H1 (cell line): Measurements from ENCODE around the gene GHRHR. TPM values are rescaled to one million over a fixed set of nuclear protein-coding genes. Genes with fewer than 3 reads are reported as not detected.

Experiments
- CTCF ChIA-PET: fragments of 300-600 bp; sonication (Branson Sonifier 250); formaldehyde crosslinking; loops from one replicate; lab custom pipeline; 2021; ENCODE audit not compliant: partially characterized antibody; lab: Charles Lee
- POLR2A ChIA-PET: fragments of 300-600 bp; sonication (Branson Sonifier 250); formaldehyde crosslinking; loops from one replicate; lab custom pipeline; 2021; ENCODE audit warnings: inconsistent platforms; ENCODE audit not compliant: partially characterized antibody; lab: Charles Lee
- DNase-seq, 2 experiments: peaks; one replicate each; pipeline versions ENCODE4 v3.0.0 to v3.0.0-alpha.2; 2010 to 2022; ENCODE audit warnings: low spot score in 2 of 2, low read depth in 1 of 2, mixed read lengths in 1 of 2
- FAIRE-seq: peaks from 2 replicates; lab custom pipeline; 2011; peaks lifted over from hg19 to GRCh38; lab: Jason Lieb, UNC
- H2AFZ ChIP-seq: 2 replicates; pipeline ENCODE4 v1.8.1; 2012; ENCODE audit warnings: low read length, inconsistent platforms
- H2AK5ac ChIP-seq: 2 replicates; pipeline ENCODE4 v1.6.1; 2013; ENCODE audit warnings: low read depth, low read length
- H2BK120ac ChIP-seq: replicated peaks from 2 replicates; pipeline ENCODE3; 2013; ENCODE audit warnings: low read depth, low read length, inconsistent platforms
- H2BK12ac ChIP-seq: 2 replicates; pipeline ENCODE4 v1.6.1; 2013; ENCODE audit warnings: low read depth, low read length
- H2BK15ac ChIP-seq: 2 replicates; pipeline ENCODE4 v1.6.1; 2013; ENCODE audit warnings: low read length
- H2BK20ac ChIP-seq: 2 replicates; pipeline ENCODE4 v1.6.1; 2013; ENCODE audit warnings: low read length
- H2BK5ac ChIP-seq: 2 replicates; pipeline ENCODE4 v1.6.1; 2013; ENCODE audit warnings: low read depth, low read length
- H3K14ac ChIP-seq: 2 replicates; pipeline ENCODE4 v1.6.1; 2013; ENCODE audit warnings: inconsistent platforms; ENCODE audit not compliant: insufficient read length
- H3K18ac ChIP-seq: 2 replicates; pipeline ENCODE4 v1.6.1; 2013; ENCODE audit warnings: low read length; ENCODE audit errors: extremely low read depth
- H3K23ac ChIP-seq: 2 replicates; pipeline ENCODE4 v1.6.1; 2013; ENCODE audit warnings: inconsistent platforms; ENCODE audit not compliant: insufficient read length
- H3K23me2 ChIP-seq: 2 replicates; pipeline ENCODE4 v1.6.1; 2013; ENCODE audit warnings: low read depth, low read length
- H3K27ac ChIP-seq: 2 replicates; pipeline ENCODE4 v1.6.1; 2011; ENCODE audit warnings: low read depth, low read length, inconsistent platforms
- H3K27me3 ChIP-seq, 4 experiments: replicated peaks in 1 of 4; 1 replicate in 1 of 4; 2 replicates in 3 of 4; pipeline versions ENCODE4 v1.6.1 to v1.8.1; 2011 to 2013; ENCODE audit warnings: low read length in 3 of 4, mild to moderate bottlenecking in 3 of 4, inconsistent platforms in 2 of 4, mixed read lengths in 2 of 4, moderate library complexity in 1 of 4; ENCODE audit not compliant: control insufficient read depth in 3 of 4, insufficient read depth in 3 of 4; ENCODE audit errors: extremely low read depth in 1 of 4
- H3K36me3 ChIP-seq, 4 experiments: 2 replicates each; pipeline versions ENCODE4 v1.6.1 to v1.8.1; 2011 to 2013; ENCODE audit warnings: mild to moderate bottlenecking in 4 of 4, low read length in 3 of 4, moderate library complexity in 2 of 4, control low read depth in 1 of 4, inconsistent platforms in 1 of 4; ENCODE audit not compliant: insufficient read depth in 4 of 4, control insufficient read depth in 2 of 4
- H3K4ac ChIP-seq: replicated peaks from 2 replicates; pipeline ENCODE3; 2013; ENCODE audit warnings: low read length, low read depth, mixed read lengths, inconsistent platforms; ENCODE audit not compliant: insufficient read length
- H3K4me1 ChIP-seq, 4 experiments: replicated peaks in 1 of 4; 1 replicate in 1 of 4; 2 replicates in 3 of 4; pipeline versions ENCODE4 v1.6.1 to v1.8.1; 2011 to 2013; ENCODE audit warnings: low read length in 3 of 4, inconsistent platforms in 2 of 4, mixed read lengths in 1 of 4; ENCODE audit not compliant: insufficient read depth in 4 of 4, control insufficient read depth in 3 of 4
- H3K4me2 ChIP-seq, 2 experiments: 2 replicates each; pipeline versions ENCODE4 v1.6.1 to v1.8.1; 2011 to 2013; ENCODE audit warnings: low read depth in 2 of 2, low read length in 2 of 2, control low read depth in 1 of 2, inconsistent platforms in 1 of 2, mild to moderate bottlenecking in 1 of 2; ENCODE audit not compliant: insufficient read depth in 1 of 2
- H3K4me3 ChIP-seq, 4 experiments: fragments of 200-600, 300-600 bp in 1 of 4; sonication (generic), shearing (Covaris generic), sonication (Bioruptor Twin) in 1 of 4; 2 replicates each; pipeline versions ENCODE4 v1.5.1 to v1.8.1; 2011 to 2016; ENCODE audit warnings: low read length in 4 of 4, low read depth in 3 of 4, control low read depth in 2 of 4, inconsistent platforms in 2 of 4, mild to moderate bottlenecking in 2 of 4, mixed read lengths in 1 of 4, moderate library complexity in 1 of 4; ENCODE audit not compliant: insufficient read depth in 2 of 4; ENCODE audit errors: extremely low read depth in 1 of 4
- H3K56ac ChIP-seq: replicated peaks from 2 replicates; pipeline ENCODE3; 2013; ENCODE audit warnings: low read depth, mild to moderate bottlenecking, mixed read lengths, low read length, inconsistent platforms; ENCODE audit not compliant: insufficient read length
- H3K79me1 ChIP-seq: 2 replicates; pipeline ENCODE4 v1.6.1; 2013; ENCODE audit warnings: low read depth, low read length, control low read depth
- H3K79me2 ChIP-seq, 2 experiments: 2 replicates each; pipeline versions ENCODE4 v1.6.1 to v1.8.1; 2012 to 2013; ENCODE audit warnings: low read length in 2 of 2, mild to moderate bottlenecking in 2 of 2, inconsistent platforms in 1 of 2; ENCODE audit not compliant: insufficient read depth in 2 of 2, control insufficient read depth in 1 of 2
- H3K9ac ChIP-seq, 4 experiments: replicated peaks in 1 of 4; 1 replicate in 1 of 4; 2 replicates in 3 of 4; pipeline versions ENCODE4 v1.6.1 to v1.8.1; 2011 to 2013; ENCODE audit warnings: low read depth in 3 of 4, low read length in 3 of 4, control low read depth in 2 of 4, mild to moderate bottlenecking in 2 of 4, moderate library complexity in 2 of 4, inconsistent platforms in 1 of 4; ENCODE audit errors: extremely low read depth in 1 of 4
- H3K9me3 ChIP-seq, 2 experiments: 2 replicates each; pipeline versions ENCODE4 v1.6.1 to v1.8.1; 2012 to 2013; ENCODE audit warnings: mild to moderate bottlenecking in 2 of 2, moderate library complexity in 2 of 2, control low read depth in 1 of 2, inconsistent platforms in 1 of 2, low read depth in 1 of 2, low read length in 1 of 2, mixed read lengths in 1 of 2; ENCODE audit not compliant: insufficient read depth in 2 of 2
- H4K20me1 ChIP-seq, 2 experiments: replicated peaks in 1 of 2; 2 replicates each; pipeline versions ENCODE3 to v1.8.1; 2011 to 2013; ENCODE audit warnings: inconsistent platforms in 2 of 2, low read length in 2 of 2, mild to moderate bottlenecking in 1 of 2; ENCODE audit not compliant: insufficient read depth in 2 of 2, control insufficient read depth in 1 of 2
- H4K5ac ChIP-seq: 2 replicates; pipeline ENCODE4 v1.6.1; 2013; ENCODE audit warnings: low read length, low read depth, mixed read lengths, inconsistent platforms; ENCODE audit not compliant: insufficient read length
- H4K8ac ChIP-seq: 2 replicates; pipeline ENCODE4 v1.8.0; 2013; ENCODE audit warnings: mild to moderate bottlenecking, moderate library complexity, low read length, inconsistent platforms; ENCODE audit not compliant: insufficient read depth; ENCODE audit errors: extremely low read depth
- H4K91ac ChIP-seq: replicated peaks from 2 replicates; pipeline ENCODE3; 2013; ENCODE audit warnings: low read length, mixed read lengths, inconsistent platforms; ENCODE audit not compliant: insufficient read length
- CBX8 ChIP-seq: fragments of 300-800, 300-1000 bp; sonication (generic); IDR thresholded peaks from 2 replicates; pipeline ENCODE4 v1.7.1; 2016; ENCODE audit warnings: low read depth, low read length, borderline replicate concordance
- CEBPB ChIP-seq: IDR thresholded peaks from 2 replicates; pipeline ENCODE4 v1.6.1; 2012; ENCODE audit warnings: low read depth, low read length
- CHD1 ChIP-seq: IDR thresholded peaks from 2 replicates; pipeline ENCODE4 v1.6.1; 2012; ENCODE audit warnings: low read depth, low read length, improper control_type of control experiment
- CHD2 ChIP-seq: IDR thresholded peaks from 2 replicates; pipeline ENCODE4 v1.6.1; 2012; ENCODE audit warnings: low read length, improper control_type of control experiment
- CREB1 ChIP-seq: IDR thresholded peaks from 2 replicates; pipeline ENCODE4 v1.6.1; 2012; ENCODE audit warnings: inconsistent platforms
- EZH2 ChIP-seq: fragments of 200-600 bp; sonication (generic); IDR thresholded peaks from 2 replicates; pipeline ENCODE4 v1.7.1; 2012; ENCODE audit warnings: low read depth, mild to moderate bottlenecking, moderate library complexity, low read length, inconsistent platforms; ENCODE audit not compliant: severe bottlenecking
- FOSL1 ChIP-seq: IDR thresholded peaks from 2 replicates; pipeline ENCODE4 v1.6.1; 2011; ENCODE audit warnings: mild to moderate bottlenecking, low read depth, low read length, moderate library complexity; ENCODE audit not compliant: insufficient read depth
- GTF2F1 ChIP-seq: IDR thresholded peaks from 2 replicates; pipeline ENCODE4 v1.6.1; 2012; ENCODE audit warnings: low read depth, low read length, improper control_type of control experiment, borderline replicate concordance
- HDAC6 ChIP-seq: IDR thresholded peaks from one replicate; pipeline ENCODE4 v1.7.1; 2012; ENCODE audit warnings: low read depth, mild to moderate bottlenecking, inconsistent platforms, low read length, moderate library complexity
- RFX5 ChIP-seq: IDR thresholded peaks from 2 replicates; pipeline ENCODE4 v1.6.1; 2011; ENCODE audit warnings: low read depth, low read length, improper control_type of control experiment, borderline replicate concordance
- SAP30 ChIP-seq: fragments of 300-600 bp; sonication (generic); IDR thresholded peaks from 2 replicates; pipeline ENCODE4 v1.7.1; 2012; ENCODE audit warnings: low read length, moderate library complexity, mild to moderate bottlenecking, inconsistent platforms; ENCODE audit not compliant: insufficient read depth, insufficient replicate concordance
- SIN3A ChIP-seq, 2 experiments: IDR thresholded peaks in 1 of 2; conservative IDR thresholded peaks in 1 of 2; 2 replicates each; pipeline ENCODE4 v1.6.1; 2011 to 2012; ENCODE audit warnings: low read length in 2 of 2, improper control_type of control experiment in 1 of 2, low read depth in 1 of 2, mild to moderate bottlenecking in 1 of 2
- TAF1 ChIP-seq: IDR thresholded peaks from 2 replicates; pipeline ENCODE4 v1.6.1; 2011; ENCODE audit warnings: mild to moderate bottlenecking, low read depth, low read length
- TCF12 ChIP-seq: IDR thresholded peaks from 2 replicates; pipeline ENCODE4 v1.6.1; 2011; ENCODE audit warnings: low read depth, mild to moderate bottlenecking, low read length
- WGBS, 2 experiments: shearing (Covaris generic) in 1 of 2; methylation state at CpG; one replicate each; pipeline versions ENCODE4 v1.1.6 to v1.1.7; 2013 to 2015; ENCODE audit warnings: low lambda C conversion rate in 2 of 2, mixed read lengths in 2 of 2, inconsistent platforms in 1 of 2, low coverage in 1 of 2, missing lambda C conversion rate in 1 of 2; ENCODE audit not compliant: insufficient replicate concordance in 2 of 2, insufficient coverage in 1 of 2, insufficient read length in 1 of 2; ENCODE audit errors: extremely low coverage in 1 of 2, missing lambda C conversion rate in 1 of 2; 5-methylcytosine and 5-hydroxymethylcytosine counted together
- polyA plus RNA-seq, 7 experiments: library from polyadenylated mRNA; depleted of rRNA in 3 of 7; stranded (reverse) in 5 of 7; unstranded in 2 of 7; fragments of >200 nt in 5 of 7; fragments of 200-250 nt in 2 of 7; gene quantifications; 1 replicate in 5 of 7; 2 replicates in 1 of 7; 4 replicates in 1 of 7; pipeline versions ENCODE4 v1.2.1 to v1.2.3, GENCODE V29; 2011 to 2013; ENCODE audit warnings: missing spikeins in 2 of 7, mixed read lengths in 2 of 7
- total RNA-seq: library from RNA; stranded (reverse); fragmentation: NEBNext Ultra II Directional; extraction: Animal tissue kit (Norgen Biotek cat#: 25700); gene quantifications from 2 replicates; pipeline ENCODE4 v1.2.1, GENCODE V29; 2021
- TF ChIP-seq, protein P1 (sequence below): IDR thresholded peaks from 2 replicates; pipeline ENCODE4 v1.6.1; 2011; ENCODE audit warnings: low read depth, mild to moderate bottlenecking, low read length; ENCODE audit not compliant: insufficient read depth

GHRHR gene
- total and polyA plus RNA-seq, 2 of the 8 experiments (the other 6 are each of a cell fraction or from before 2014, with no cell fraction given): 0.60 to 6.5 TPM

DNA sequence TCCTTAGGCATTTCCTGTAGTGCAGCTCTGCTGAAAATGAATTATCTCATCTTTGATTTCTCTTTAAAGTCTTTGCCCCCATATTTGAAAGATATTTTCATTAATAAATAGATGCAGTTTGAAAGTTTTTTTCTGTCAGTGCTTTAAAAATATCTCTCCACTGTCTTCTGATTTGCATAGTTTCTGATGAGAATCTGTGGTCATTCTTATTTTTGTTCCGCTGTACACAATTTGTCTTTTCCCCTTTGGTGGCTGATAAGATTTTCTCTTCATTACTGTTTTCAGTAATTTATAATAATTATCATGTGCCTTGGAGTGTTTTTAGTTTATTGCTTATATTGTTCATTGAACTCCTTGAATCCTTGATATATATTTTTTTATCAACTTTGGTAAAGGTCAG, 7.0 kb upstream of the GHRHR start:
- Histone ChIP-seq H4K20me1 (no peaks in the 10 kb centered on the region), H2AFZ (no peak overlapping the region), H2AK5ac (no peak overlapping the region), H3K4me2 (no peak overlapping the region), H3K14ac (no peak overlapping the region), H3K18ac (no peak overlapping the region), H2BK5ac (no peak overlapping the region), H3K27ac (no peak overlapping the region), H2BK15ac (no peak overlapping the region), H3K4ac (no peak overlapping the region), H3K4me3 (no peak overlapping the region), H3K9ac (no peak overlapping the region), H3K23me2 (no peaks in the 10 kb centered on the region), H4K5ac (no peak overlapping the region), H4K91ac (no peak overlapping the region), H3K36me3 (no peaks in the 10 kb centered on the region), H3K79me1 (no peaks in the 10 kb centered on the region), H3K79me2 (no peaks in the 10 kb centered on the region), H3K9me3 (peaks cover 0 to 4% of the 10 kb centered on the region in 2 experiments; a peak in 1 of 4 replicates), H2BK20ac (no peak overlapping the region), H3K23ac (no peak overlapping the region), H3K4me1 (no peaks in the 10 kb centered on the region), H2BK12ac (no peak overlapping the region), H3K27me3 (no peaks in the 10 kb centered on the region), H3K56ac (no peak overlapping the region), H4K8ac (no peak overlapping the region), H2BK120ac (no peak overlapping the region)
- CTCF ChIA-PET: interaction anchor here (1.4 kb wide), 1 partner anchor 18 kb away, joined by 5 read pairs; no protein-coding TSS in a partner anchor
- POLR2A ChIA-PET: no interaction called here
- WGBS, 2 experiments: 75% methylated on average over 1 of the region's 1 CpG; no CpG with 5 or more reads in 1 of the 2 experiments
- DNase-seq (no peak), FAIRE-seq (no peak)
- TF ChIP-seq TAF1: no peak
- TF ChIP-seq EZH2: no peak
- no peak for TF ChIP-seq GTF2F1
- TF ChIP-seq RFX5: no peak
- no peak for TF ChIP-seq TCF12
- TF ChIP-seq, protein P1, sequence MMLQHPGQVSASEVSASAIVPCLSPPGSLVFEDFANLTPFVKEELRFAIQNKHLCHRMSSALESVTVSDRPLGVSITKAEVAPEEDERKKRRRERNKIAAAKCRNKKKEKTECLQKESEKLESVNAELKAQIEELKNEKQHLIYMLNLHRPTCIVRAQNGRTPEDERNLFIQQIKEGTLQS: no peak
- TF ChIP-seq SIN3A (conservative IDR thresholded peaks at IDR 0.05 in 1 of 2, IDR thresholded peaks at IDR 0.05 in 1 of 2; ENCODE audit: low read depth in 1 of 2, low read length in 2 of 2): no peak
- no peak for TF ChIP-seq CEBPB
- no peak for TF ChIP-seq CBX8
- no peak for TF ChIP-seq CHD1
- no peak for TF ChIP-seq HDAC6
- no peak for TF ChIP-seq FOSL1
- TF ChIP-seq CREB1: no peak
- TF ChIP-seq SAP30: no peak
- TF ChIP-seq CHD2: no peak
